Islet of Langerhans (tissue), 1 donor: ENCODE data around the gene NPW.

ENCODE experiments used
- FAIRE-seq: peaks from one replicate; lab custom pipeline; 2011; peaks lifted over from hg19 to GRCh38; lab: Jason Lieb, UNC

NPW gene

DNA sequence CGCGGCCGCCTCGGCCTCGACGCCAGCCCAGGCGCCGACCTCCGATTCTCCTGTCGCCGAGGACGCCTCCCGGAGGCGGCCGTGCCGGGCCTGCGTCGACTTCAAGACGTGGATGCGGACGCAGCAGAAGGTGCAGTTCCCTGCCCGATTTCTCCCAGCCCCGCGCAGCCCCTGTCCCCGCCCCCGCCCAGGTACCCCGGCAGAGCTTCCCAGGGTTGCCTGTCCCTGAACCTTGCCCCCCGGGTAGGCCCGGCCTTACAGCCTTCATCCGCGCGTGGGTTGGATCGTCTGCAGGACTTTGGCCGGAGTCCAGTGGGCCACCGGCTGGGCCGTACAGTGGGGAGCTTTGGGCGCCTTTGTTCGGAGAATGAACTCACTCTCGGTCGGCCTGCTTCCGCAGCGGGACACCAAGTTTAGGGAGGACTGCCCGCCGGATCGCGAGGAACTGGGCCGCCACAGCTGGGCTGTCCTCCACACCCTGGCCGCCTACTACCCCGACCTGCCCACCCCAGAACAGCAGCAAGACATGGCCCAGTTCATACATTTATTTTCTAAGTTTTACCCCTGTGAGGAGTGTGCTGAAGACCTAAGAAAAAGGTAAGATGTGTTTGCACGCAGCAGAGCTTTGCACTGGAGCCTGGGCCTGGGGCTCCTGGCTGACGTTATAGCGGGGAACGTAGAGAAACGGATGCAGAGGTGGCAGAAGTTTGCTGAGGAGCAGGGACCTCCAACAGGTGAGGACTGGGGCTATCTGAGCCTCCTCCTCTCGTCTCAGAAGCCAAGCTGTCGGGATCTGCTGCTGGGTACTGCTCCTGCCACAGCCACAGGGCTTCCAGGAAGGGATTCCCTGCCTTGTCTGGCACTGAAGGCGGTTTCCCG lies 35.0 kb upstream of the NPW start:
- FAIRE-seq, result no peak

GRCh38 chr16:1985466-1986150 lies 34.0 kb upstream of the NPW start:
- no peak for FAIRE-seq

GRCh38 chr16:1987198-1987597 lies 32.4 kb upstream of the NPW start:
- no peak for FAIRE-seq

- FAIRE-seq, result no peak
These were observed 30.1 kb upstream of the NPW start, which contains the start of gene SYNGR3 for GRCh38 chr16:1989209-1990100. Gene SYNGR3, plus strand, starts transcription at chr16:1989970. Its CDS starts 133 bp downstream, at chr16:1990103.

DNA sequence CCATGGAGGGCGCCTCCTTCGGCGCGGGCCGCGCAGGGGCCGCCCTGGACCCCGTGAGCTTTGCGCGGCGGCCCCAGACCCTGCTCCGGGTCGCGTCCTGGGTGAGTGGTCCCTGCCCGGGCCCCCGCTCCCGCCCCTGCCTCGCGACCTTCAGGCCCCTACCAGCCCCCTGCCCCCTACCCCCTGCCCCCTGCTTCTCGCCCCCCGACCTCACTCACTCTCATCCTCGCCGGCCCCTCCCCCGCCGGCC lies 29.6 kb upstream of the NPW start:
- no peak for FAIRE-seq

DNA sequence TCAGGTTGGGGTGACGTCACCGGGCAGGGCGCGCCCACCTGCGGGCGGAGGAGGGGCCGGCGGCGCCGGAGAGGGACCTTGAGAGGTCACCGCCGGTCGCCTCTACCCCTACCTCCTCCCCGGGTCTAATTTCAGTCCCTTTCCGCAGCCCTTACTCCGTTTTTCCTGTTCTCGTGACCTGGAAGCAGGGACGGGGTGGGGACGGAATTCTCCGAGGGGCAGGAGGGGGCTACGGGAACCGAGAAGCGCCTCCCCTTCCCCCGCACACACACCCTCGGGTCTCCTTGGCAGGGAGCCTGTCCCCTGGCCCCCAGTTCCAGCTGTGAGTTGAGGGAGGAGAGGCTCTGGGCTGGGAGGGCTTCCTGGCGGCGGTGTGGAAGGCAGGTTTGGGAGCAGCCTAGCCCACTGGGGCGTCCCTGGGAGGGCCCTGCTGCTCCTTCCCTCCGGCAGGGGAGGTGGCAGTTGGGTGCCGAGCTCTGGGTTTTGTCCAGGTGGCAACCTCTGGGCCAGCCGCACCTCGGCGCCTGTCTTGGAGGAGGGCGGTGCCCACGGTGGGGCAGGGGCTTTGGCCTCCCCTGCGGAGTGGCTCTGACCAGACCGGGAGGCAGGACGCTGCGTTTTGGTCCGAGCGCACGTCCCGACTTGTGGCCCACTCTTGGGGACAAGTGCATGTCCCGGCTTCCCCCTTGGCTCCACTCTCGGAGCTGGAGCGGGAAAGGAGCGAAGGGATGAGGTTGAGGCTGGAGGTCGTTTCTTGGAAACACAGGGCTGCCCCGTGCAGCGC lies 29.0 kb upstream of the NPW start:
- no peak for FAIRE-seq

GRCh38 chr16:1991135-1991551 lies 28.4 kb upstream of the NPW start:
- FAIRE-seq, result no peak

GRCh38 chr16:1991588-1991947 lies 28.0 kb upstream of the NPW start:
- FAIRE-seq, result no peak

- no peak for FAIRE-seq
These were observed 27.5 kb upstream of the NPW start for GRCh38 chr16:1991948-1992703.

- FAIRE-seq, result no peak
These were observed 26.8 kb upstream of the NPW start for GRCh38 chr16:1992704-1993317.

- no peak for FAIRE-seq
These were observed 25.9 kb upstream of the NPW start for GRCh38 chr16:1993731-1994131.

GRCh38 chr16:1997494-1998359 lies 21.9 kb upstream of the NPW start:
- no peak for FAIRE-seq

DNA sequence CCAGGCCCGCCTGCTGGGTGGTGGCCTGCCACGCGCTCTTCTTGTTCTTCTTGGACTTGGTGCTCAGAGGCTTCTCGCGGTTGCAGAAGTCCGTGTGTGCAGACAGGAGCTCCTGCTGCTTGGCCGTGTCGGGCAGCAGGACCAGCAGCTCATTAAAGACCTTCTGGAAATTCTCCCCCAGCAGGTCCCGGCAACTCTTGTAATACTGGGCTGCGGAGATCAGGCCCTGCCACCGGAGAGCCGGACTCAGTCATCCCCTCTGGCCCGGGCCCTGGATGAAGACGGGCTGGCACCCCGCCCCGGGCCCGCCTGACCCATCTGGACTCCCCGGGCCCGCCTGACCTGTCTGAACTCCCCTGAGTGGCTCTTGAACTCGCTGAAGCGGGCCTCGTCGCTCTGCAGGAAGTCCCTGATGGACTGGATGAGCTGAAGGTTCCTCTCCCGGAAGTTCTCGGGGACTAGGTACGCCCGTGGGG lies 21.2 kb upstream of the NPW start:
- FAIRE-seq, result no peak

DNA sequence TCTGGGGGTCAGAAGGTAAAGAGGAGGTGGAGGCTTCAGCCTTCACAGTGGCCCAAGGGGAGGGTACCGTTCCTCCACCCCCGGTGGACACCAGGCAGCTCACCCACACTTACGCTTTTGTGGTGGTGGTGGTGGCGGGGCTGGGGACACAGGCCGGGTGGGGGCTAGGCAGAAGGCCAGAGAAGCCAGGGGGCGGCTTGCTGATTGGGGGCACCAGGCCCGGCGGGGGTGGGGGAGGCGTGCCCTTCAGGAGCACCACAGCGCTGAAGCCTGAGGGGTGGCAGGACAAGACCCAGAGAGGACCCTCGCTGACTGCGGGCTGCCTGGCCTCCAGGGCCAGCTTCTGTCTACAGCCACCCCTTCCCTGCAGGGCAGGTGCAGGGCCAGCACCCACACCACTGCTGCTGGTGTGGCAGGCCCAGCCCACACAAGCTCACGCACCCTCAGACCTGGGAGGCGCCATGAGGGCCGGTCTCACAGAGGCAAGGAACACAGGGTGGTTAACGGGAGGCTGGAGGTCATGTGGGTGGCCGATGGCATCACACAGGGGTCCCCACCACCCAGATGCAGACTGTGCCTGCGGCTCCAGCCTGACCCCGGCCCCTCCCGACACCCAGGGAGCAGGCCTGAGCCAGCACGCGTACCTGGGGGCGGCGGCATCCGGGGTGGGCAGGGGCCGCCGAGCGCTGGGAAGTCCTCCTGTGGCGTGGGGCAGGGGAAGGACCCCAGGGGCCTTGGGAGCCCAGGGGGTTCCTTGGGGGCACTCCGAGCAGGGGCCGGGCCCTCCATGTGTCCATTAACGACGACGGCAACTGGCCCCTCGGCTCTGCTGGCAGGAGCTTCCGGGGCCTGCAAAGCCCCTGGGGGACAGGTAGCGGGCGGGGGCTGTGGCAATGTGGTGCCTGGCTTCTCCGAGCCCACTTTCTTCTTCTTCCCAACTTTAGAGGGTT lies 20.5 kb upstream of the NPW start:
- no peak for FAIRE-seq

- no peak for FAIRE-seq
These were observed 19.6 kb upstream of the NPW start for GRCh38 chr16:1999866-2000514.

DNA sequence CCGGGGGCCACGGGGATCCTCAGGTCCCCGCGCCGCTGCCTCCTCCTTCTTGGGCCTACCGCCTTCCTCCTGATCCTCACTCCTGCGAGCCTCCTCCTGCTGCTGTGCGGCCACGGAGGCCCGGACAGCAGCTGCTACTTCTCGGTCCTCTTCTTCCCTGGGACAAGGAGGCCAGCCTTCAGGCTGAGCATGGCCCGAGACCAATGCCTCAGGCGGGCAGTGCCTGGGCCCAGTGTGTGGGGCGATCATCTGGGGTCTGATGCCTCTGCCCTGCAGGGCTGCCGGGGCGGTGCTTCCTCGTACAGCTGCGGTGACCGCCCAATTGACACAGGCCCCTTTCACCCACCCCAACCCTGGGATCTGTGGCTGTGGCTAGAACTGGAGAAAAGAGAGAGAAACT lies 18.6 kb upstream of the NPW start:
- no peak for FAIRE-seq

GRCh38 chr16:2001456-2002355 lies 17.9 kb upstream of the NPW start:
- no peak for FAIRE-seq
